ENCODE measurements around the gene DDR2.

- TF ChIP-seq, protein P1, sequence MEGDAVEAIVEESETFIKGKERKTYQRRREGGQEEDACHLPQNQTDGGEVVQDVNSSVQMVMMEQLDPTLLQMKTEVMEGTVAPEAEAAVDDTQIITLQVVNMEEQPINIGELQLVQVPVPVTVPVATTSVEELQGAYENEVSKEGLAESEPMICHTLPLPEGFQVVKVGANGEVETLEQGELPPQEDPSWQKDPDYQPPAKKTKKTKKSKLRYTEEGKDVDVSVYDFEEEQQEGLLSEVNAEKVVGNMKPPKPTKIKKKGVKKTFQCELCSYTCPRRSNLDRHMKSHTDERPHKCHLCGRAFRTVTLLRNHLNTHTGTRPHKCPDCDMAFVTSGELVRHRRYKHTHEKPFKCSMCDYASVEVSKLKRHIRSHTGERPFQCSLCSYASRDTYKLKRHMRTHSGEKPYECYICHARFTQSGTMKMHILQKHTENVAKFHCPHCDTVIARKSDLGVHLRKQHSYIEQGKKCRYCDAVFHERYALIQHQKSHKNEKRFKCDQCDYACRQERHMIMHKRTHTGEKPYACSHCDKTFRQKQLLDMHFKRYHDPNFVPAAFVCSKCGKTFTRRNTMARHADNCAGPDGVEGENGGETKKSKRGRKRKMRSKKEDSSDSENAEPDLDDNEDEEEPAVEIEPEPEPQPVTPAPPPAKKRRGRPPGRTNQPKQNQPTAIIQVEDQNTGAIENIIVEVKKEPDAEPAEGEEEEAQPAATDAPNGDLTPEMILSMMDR (IDR thresholded peaks at IDR 0.05), result no peak
- no peak for TF ChIP-seq POLR2A (IDR thresholded peaks at IDR 0.05)
Measured at GRCh38 chr1:162671664-162672410, 39.6 kb downstream of the DDR2 start.
